Vagina (tissue), 2 donors: Measurements from ENCODE around the gene EFCAB6. TPM values are rescaled to one million over a fixed set of nuclear protein-coding genes. Genes with fewer than 3 reads are reported as not detected.

ENCODE experiments used
- DNase-seq, 2 donors: peaks; one replicate each; pipeline ENCODE4 v3.0.0-alpha.2; 2017; ENCODE audit errors: extremely low spot score in 2 of 2
- H3K27ac ChIP-seq: fragments of 200-600 bp; sonication (generic); one replicate; pipeline ENCODE4 v1.5.1; 2019
- H3K27me3 ChIP-seq: fragments of 200-600 bp; sonication (generic); one replicate; pipeline ENCODE4 v1.5.1; 2019
- H3K36me3 ChIP-seq, 2 donors: fragments of 200-600 bp; sonication (generic); one replicate each; pipeline ENCODE4 v1.5.1; 2017 to 2019
- H3K4me1 ChIP-seq: fragments of 200-600 bp; sonication (generic); one replicate; pipeline ENCODE4 v1.5.1; 2019
- H3K4me3 ChIP-seq, 2 donors: fragments of 200-600 bp; sonication (generic); 1 replicate in 1 of 2; 2 replicates in 1 of 2; pipeline ENCODE4 v1.5.1; 2016 to 2019
- H3K9me3 ChIP-seq: fragments of 200-600 bp; sonication (generic); one replicate; pipeline ENCODE4 v1.5.1; 2019
- CTCF ChIP-seq, 3 experiments: fragments of 450-650 bp in 2 of 3; fragments of 200-600 bp in 1 of 3; sonication (generic) in 1 of 3; IDR thresholded peaks; one replicate each; pipeline ENCODE4 v1.5.1; 2017 to 2019; ENCODE audit warnings: antibody characterized with exemption in 3 of 3, mild to moderate bottlenecking in 2 of 3, moderate library complexity in 2 of 3
- POLR2A ChIP-seq, 2 donors: fragments of 450-650 bp; IDR thresholded peaks; one replicate each; pipeline ENCODE4 v1.6.1; 2017; ENCODE audit warnings: antibody characterized with exemption in 2 of 2, mild to moderate bottlenecking in 2 of 2, moderate library complexity in 2 of 2
- POLR2AphosphoS5 ChIP-seq, 2 donors: sonication (generic); formaldehyde crosslinking; IDR thresholded peaks; one replicate each; pipeline ENCODE4 v1.9.0; 2017; ENCODE audit warnings: antibody characterized with exemption in 2 of 2, mild to moderate bottlenecking in 2 of 2, low read depth in 1 of 2; ENCODE audit not compliant: insufficient read depth in 1 of 2
- intact Hi-C: fragments of 100-400 bp; cut with DNase I; formaldehyde crosslinking; loops from one replicate; pipeline ENCODE4 v1.15.1; 2023
- small RNA-seq: library from RNA; depleted of rRNA; stranded (forward); fragments of <200 nt; gene quantifications from one replicate; pipeline ENCODE3, GENCODE V24; 2016
- total RNA-seq: library from RNA; depleted of rRNA; stranded (reverse); fragments of >200 nt; gene quantifications from one replicate; pipeline ENCODE4 v1.2.3, GENCODE V29; 2016

Gene EFCAB6
- total RNA-seq, 1 donor from 2014 or later, result 1.7 TPM

GRCh38 chr22:43482318-43482625 is 329.8 kb downstream of the EFCAB6 start:
- DNase-seq, result no peak
- intact Hi-C loops, result no loop called here
- Histone ChIP-seq H3K27ac (no peak overlapping the region), H3K36me3 (no peaks in the 10 kb centered on the region), H3K4me3 (no peak overlapping the region), H3K4me1 (no peaks in the 10 kb centered on the region), H3K9me3 (no peaks in the 10 kb centered on the region), H3K27me3 (no peaks in the 10 kb centered on the region)
- no peak for TF ChIP-seq POLR2AphosphoS5 (IDR thresholded peaks at IDR 0.05; ENCODE audit: insufficient read depth in 1 of 2, low read depth in 1 of 2)
- TF ChIP-seq POLR2A (IDR thresholded peaks at IDR 0.05), result no peak
- TF ChIP-seq CTCF (IDR thresholded peaks at IDR 0.05), result no peak

GRCh38 chr22:43481568-43482317 is 330.4 kb downstream of the EFCAB6 start:
- Histone ChIP-seq H3K27me3 (no peaks in the 10 kb centered on the region), H3K9me3 (no peaks in the 10 kb centered on the region), H3K4me1 (no peaks in the 10 kb centered on the region), H3K27ac (no peak overlapping the region), H3K4me3 (no peak overlapping the region), H3K36me3 (no peaks in the 10 kb centered on the region)
- intact Hi-C loops, result no loop called here
- DNase-seq, result no peak
- TF ChIP-seq POLR2A (IDR thresholded peaks at IDR 0.05), result no peak

- H3K9me3 ChIP-seq, result no peaks in the 10 kb centered on the region
- no peak overlapping the region for H3K4me3 ChIP-seq
- H3K27ac ChIP-seq, result no peak overlapping the region
- no peaks in the 10 kb centered on the region for H3K36me3 ChIP-seq
- no peak for DNase-seq
- intact Hi-C loops, result no loop called here
- H3K4me1 ChIP-seq, result no peaks in the 10 kb centered on the region
- TF ChIP-seq CTCF (IDR thresholded peaks at IDR 0.05) (no peak), POLR2AphosphoS5 (IDR thresholded peaks at IDR 0.05; ENCODE audit: insufficient read depth in 1 of 2, low read depth in 1 of 2) (no peak), POLR2A (IDR thresholded peaks at IDR 0.05) (no peak)
- H3K27me3 ChIP-seq, result no peaks in the 10 kb centered on the region
These were observed 332.1 kb downstream of the EFCAB6 start for GRCh38 chr22:43479962-43480361.

- TF ChIP-seq POLR2A (IDR thresholded peaks at IDR 0.05) (no peak), CTCF (IDR thresholded peaks at IDR 0.05) (no peak), POLR2AphosphoS5 (IDR thresholded peaks at IDR 0.05; ENCODE audit: insufficient read depth in 1 of 2, low read depth in 1 of 2) (no peak)
- no peak for DNase-seq
- intact Hi-C loops, result no loop called here
- no peaks in the 10 kb centered on the region for H3K36me3 ChIP-seq
- no peaks in the 10 kb centered on the region for H3K9me3 ChIP-seq
- no peak overlapping the region for H3K4me3 ChIP-seq
- no peak overlapping the region for H3K27ac ChIP-seq
- no peaks in the 10 kb centered on the region for H3K27me3 ChIP-seq
- H3K4me1 ChIP-seq, result no peaks in the 10 kb centered on the region
These were observed 332.7 kb downstream of the EFCAB6 start for GRCh38 chr22:43479301-43479950.

Small RNA genes lying within 50 kb of the gene (small RNA-seq; reads per million reads assigned to genes)
- gene HMGN2P9, result not detected

Other genes starting within 250 kb of the EFCAB6 start
- 3.2 TPM for gene SULT4A1, start 50.2 kb upstream of the EFCAB6 start, total RNA-seq
- gene PNPLA5, start 79.7 kb upstream of the EFCAB6 start, total RNA-seq, result not detected
- gene PNPLA3, start 111.5 kb upstream of the EFCAB6 start, total RNA-seq, result not detected
- gene SAMM50, start 143.1 kb upstream of the EFCAB6 start, total RNA-seq, result 22.3 TPM
- gene PARVB, start 212.0 kb upstream of the EFCAB6 start, total RNA-seq, result 11.3 TPM